Measurements from ENCODE around the gene RPL15.

RPL15 gene

DNA sequence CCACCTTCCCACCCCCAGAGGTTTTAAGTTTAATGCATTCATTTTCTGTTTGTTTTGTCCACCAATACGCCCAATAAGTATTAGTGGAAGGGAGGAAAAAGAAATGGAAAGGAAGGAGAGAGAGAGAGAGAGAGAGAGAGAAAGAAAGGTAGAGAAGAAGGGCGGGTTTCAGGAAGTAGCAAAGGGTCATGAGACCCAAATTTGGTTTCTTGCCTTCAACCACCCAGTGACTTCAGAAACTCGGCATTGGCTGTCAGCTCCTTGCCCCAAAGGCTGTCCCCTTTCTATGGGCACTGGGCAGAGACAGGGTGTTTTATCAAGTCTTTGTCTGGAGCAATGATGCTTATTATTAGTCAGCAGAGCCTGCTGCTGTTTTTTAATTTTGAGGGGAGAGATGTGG, 14.7 kb downstream of the RPL15 start:
- DNase-seq (ENCODE audit: low read depth in 2 of 2) = no peak

DNA sequence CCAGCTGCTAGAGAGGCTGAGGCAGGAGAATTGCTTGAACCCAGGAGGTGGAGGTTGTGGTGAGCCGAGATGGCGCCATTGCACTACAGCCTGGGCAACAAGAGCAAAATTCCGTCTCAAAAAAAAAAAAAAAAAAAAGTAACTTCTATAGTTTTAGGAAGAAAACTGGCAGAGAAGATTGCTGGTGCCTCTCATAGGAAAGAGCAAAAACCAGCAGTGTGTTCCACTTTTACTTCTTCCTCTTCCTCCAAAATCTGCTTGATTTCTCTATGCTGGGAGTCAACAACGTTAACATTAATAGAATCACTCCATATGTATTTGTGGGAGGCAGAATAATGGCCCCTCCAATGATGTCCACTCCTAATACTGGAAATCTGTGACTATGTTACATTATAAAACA, 15.6 kb downstream of the RPL15 start:
- no peak for DNase-seq (ENCODE audit: low read depth in 2 of 2)

DNA sequence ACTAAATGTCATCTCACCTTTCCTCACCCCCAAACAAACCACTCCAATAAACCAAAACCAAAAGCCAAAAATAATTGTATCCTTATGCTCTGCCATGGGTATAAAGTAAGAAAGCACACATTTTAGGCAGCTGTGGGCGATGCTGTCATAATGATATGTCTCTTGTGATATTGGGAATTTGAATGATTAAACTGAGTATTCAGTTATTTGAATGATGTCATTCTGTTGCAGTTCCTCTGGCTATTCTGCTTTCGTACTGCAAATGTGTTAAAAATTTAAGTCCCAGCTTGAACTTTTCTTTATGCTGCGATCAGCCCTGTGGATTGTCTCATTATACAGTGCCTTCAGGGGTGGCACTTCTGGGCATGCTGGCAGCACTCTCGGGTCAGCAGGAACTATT, 17.3 kb downstream of the RPL15 start:
- no peak for DNase-seq (ENCODE audit: low read depth in 2 of 2)

DNA sequence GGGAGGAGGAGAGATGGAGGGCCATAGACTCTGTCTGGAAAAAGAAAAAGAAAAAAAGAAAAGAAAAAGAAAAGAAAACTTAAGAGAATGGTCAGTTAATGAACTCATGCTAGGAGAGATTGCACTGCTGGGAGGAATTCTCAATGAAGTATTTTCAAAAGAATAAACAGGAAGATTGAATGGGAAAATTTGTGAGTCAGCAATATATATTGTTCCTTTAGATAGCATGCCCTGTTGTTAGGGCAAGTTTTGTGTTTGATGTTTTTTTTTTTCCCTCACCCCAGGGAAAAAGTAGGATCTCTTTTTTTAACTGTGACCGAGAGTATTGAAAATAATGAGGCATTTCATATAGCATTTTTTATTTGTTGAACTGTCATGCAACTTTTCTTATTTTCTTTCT, 20.4 kb downstream of the RPL15 start:
- no peak for DNase-seq (ENCODE audit: low read depth in 2 of 2)

DNA sequence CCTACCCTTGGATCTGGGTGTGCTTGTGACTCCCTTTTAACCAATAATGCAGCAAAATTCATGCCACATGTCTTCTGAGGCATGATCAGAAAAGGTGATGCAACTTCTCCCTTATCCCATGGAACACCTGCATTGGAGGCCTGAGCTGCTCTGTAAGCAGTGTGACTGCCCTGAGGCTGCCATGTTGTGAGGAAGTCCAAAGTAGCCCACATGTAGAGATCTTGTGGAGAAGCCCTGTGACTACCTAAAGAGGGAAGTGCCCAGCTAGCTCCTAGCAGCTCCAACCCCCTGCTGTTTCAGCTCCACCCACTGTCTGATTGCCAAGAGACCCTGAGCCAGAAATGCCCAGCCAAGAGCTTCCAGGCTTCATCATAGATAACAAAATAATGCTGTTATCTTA, 21.8 kb downstream of the RPL15 start:
- DNase-seq (ENCODE audit: low read depth in 2 of 2) = no peak

DNA sequence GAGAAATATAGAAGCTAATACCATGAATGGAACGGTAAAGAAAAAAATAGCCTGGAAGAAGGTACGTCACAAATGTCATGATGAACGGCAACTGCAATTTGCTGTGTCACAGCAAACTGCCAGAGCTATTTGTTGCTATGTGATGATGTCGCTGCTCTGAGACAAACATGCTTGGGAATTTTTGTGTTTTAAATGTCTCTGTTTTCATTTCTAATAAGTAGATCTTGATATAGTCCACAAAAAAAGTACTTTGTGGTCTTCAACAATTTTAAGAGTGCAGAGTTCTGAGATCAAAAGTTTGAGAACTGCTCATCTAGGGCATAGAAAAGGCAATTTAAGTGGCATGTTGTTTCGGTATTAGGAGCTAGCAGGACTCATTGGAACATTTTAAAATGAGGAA, 23.8 kb downstream of the RPL15 start:
- no peak for DNase-seq (ENCODE audit: low read depth in 2 of 2)

DNA sequence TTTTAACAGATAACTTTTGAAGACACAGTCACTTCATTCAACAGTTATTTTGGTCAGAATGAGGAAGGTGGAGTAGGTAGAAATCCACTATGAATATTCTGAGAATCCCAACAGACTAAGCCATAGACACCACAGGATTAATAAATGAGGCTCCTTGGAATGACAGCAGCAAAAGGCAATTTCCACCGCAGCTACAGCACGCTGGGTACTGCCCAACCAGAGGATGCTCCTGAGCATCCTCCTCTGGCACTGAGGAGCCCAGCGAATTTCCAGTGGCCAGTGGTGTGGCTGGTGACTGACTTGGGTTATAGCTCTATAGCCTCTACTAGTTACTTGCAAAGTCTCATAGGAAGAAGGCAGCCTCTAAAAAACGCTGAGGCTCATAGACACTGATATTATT, 24.5 kb downstream of the RPL15 start:
- no peak for DNase-seq (ENCODE audit: low read depth in 2 of 2)

DNA sequence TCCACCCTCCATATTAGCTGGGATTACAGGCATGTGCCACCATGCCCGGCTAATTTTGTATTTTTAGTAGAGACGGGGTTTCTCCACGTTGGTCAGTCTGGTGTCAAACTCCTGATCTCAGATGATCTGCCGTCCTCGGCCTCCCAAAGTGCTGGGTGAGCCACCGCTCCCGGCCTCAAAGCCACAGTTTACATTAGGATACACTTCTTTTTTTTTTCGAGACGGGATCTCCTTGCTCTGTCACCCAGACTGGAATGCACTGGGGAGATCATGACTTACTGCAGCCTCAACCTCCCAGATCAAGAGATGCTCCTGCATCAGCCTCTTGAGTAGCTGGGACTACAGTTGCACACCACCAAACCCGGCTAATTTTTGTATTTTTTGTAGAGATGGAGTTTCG, 25.6 kb downstream of the RPL15 start:
- no peak for DNase-seq (ENCODE audit: low read depth in 2 of 2)

DNA sequence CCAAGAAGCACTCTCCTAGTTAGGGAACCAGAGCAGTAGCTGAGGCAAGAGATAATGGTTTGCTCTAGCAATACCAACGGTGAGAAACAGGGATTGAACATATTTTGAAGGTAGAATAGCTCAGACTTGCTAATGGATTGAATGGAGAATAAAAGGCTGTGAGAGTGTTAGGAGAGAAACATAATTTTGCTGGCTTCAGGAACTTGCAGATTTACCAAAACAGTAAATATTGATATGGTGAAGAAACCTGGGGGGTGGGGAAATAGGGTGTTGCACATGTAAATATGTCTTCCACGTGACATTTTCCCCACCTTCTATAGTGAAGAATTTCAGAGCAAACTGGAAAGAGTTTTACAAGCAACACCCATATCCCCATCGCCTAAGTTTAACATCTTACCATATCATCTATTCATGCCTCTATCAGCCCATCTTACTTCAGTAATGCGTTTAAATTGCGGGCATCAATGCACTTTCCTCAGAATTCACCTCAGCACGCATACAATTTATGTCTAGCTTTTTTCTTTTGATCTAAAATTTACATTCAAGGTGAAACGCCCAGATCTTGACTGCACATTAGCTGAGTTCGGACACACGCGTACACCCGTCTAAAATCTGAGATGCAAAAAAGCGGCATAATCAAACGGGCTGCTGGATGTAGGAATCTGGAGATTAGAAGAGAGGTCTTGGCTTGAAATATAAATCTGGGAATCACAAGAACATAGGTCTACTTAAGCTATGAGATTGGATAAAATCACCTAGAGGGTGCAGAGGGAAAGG, 27.3 kb downstream of the RPL15 start:
- DNase-seq (ENCODE audit: low read depth in 2 of 2) = no peak

DNA sequence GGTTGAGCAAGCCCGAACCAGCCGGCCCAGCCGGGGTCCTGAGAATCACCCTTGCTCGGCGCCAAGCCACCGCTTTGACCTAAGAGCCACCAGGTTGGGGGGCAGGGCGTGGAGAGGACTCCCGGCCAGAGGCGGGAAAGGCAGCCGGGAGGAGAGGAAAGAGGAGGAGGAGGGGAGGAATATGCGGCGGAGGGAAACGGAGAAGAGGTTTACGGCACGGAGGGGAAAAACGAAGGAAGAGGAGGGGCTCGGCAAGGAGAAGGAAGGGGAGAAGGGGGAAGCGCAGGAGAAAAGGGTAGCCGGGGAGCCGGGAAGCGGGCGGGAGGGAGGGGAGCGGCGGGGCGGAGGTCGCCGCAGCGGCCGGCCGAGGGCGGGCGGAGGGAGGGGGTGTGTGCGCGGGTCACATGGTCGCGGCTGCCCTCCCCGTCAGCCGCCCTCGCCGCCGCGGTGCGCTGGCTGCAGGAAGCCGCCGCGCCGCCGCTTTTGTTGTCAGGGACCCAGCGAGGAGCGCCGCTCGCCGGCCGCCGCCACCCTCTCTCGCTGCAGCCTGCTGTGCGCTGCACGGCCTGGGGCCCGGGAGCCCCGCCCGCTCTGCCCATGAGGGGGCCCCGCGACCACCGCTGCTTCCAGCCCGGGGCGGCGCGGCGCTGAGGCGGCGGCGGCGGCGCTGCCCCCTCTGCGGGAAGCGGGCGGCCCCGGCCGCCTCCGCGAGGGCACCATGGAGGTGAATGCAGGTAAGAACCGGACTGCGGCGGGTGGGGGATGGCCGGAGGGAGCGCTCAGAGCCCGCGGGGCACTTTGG, 28.1 kb downstream of the RPL15 start, which contains the start of gene NR1D2:
Gene NR1D2, plus strand, starts transcription at position 426 of the 802 bp plus-strand sequence. Its CDS starts 293 bp downstream, at position 719.
- peak; percentile 55 for DNase-seq (ENCODE audit: low read depth in 2 of 2)

DNA sequence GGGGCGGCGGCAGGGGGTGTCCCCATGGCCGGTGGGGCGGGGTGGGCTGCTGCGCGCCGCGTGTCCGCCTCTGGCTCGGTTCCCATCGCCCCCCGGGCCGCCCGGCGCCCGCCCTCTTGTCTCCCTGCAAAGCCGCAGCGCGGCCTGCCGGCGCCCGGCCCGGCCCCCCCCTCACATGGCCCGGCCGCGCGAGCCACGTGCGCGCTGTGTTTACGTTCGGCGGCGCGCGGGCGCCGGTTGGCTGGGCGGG, 28.7 kb downstream of the RPL15 start:
- no peak for DNase-seq (ENCODE audit: low read depth in 2 of 2)

DNA sequence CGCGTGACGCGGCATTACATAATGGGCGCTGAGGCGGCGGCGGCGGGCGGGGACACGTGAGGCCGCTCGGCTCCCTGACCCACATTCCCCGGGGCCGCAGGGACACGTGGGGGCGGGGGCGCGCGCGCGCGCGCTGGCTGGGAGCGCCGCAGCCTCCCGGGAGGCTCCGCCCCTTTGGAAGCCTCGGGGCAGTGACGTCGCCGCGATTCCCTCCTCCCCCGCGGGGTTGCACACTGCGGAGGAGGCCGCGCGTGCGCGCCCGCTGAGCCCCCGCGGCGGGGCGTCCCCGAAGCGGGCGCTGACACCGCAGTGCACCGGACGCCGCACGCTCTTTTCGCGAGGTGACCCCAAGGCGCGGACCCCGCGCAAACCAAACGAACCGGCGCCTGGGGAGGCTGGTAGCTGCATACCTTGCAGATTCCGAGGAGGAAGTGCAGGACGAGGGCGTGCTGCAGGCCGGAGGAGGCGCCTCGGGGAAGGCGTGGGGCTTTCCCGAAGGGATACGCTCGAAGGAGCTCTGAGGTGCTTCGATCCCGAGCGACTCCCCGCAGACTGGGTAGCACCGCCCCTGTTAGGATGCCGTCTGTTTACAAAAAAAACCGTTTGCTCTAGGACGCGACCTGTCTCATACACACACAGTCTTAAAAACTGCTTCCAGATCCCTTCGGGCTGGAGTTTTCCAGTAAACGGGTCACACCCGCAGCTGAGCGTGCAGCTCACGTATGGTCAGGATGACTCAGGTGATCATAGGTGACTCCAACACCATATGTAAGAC, 29.2 kb downstream of the RPL15 start:
- DNase-seq (ENCODE audit: low read depth in 2 of 2) = peak; percentile 95 to 97

DNA sequence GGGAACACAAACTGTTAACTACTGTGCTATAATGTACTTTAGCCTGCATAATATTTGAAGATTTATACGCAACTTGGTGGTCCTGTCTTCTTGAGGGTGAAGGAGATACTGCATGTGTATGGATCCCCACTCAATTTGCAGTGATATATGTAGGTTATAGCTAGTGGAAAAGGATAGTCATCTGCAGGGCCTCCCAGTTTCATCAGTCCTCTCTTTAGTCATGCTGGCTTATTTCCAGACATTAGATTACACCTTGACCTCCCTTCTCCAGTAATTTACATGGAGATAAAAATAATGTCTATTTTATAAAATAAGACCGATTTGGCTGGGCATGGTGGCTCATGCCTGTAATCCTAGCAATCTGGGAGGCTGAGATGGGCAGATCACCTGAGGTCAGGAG, 31.8 kb downstream of the RPL15 start:
- no peak for DNase-seq (ENCODE audit: low read depth in 2 of 2)

DNA sequence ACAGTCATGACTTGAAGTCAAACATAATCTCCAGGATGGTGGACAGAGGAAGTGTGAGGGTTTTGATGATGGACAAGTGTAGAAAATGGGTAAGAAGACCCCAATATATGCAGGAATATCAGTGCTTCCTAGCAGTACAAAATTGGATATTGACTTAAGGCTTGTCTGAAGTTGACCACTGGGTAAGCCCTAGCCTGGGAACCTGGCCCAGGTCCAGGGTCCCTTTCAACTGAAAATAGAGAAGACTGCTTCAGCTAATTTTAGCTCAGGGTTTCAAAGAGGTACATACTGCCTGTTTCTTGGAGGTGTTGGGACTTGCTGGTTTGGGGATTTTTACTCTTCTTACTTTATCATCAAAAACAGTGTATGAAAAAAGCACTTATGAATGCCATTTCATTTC, 32.9 kb downstream of the RPL15 start:
- no peak for DNase-seq (ENCODE audit: low read depth in 2 of 2)

DNA sequence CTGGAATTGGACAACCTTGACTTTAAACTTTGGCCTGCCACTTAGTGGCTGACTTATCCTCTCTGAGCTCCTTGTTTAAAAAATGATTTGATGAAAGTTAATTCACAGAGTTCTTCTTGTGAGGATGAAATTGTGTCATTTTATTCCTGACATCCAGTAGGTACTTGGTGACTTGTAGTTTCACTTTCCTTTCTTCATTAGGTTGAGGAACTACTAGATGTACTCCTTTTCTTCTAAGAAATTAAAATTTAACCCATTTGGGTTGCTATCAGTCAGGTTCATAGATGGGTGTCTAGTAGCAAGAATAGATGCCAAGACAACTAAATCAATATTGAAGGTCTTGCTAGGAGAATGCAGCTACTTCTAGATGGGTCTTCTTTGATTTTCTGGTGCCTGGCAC, 33.4 kb downstream of the RPL15 start:
- no peak for DNase-seq (ENCODE audit: low read depth in 2 of 2)

DNA sequence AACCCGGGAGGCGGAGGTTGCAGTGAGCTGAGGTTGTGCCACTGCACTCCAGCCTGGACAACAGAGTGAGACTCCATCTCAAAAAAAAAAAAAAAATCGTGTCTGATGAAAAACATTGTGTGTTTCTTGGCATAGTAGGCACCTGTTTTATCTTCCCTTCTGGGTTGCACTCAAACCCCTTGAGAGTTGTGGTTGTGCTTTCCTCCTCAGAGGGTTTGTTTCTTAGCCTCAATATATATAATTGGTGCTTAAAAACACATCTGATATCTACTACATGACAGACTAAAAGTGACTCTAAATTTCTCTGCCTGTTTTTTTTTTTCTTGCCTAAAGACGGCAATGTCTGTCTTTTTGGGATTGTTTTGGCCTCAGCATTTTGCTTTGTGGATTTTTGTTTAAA, 35.7 kb downstream of the RPL15 start:
- DNase-seq (ENCODE audit: low read depth in 2 of 2) = no peak

DNA sequence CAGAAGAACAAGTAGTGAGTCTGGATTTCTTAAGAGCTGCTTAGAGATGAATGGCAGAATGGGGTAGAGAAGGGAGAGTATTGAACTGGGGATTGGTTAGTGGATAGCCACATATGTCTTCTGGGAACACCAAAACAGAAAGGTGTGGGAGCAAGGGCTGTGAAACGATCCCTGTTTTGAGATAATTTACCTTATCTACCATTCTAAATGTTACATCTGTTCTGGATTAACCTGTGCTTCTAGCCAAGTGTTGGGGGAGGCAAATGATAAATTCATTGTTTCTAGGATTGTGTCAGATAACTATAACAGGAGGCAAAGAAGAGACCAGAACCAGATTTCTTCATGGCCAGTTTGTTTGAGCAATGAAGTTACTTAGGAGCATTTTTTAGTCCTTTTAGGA, 36.6 kb downstream of the RPL15 start:
- no peak for DNase-seq (ENCODE audit: low read depth in 2 of 2)

DNA sequence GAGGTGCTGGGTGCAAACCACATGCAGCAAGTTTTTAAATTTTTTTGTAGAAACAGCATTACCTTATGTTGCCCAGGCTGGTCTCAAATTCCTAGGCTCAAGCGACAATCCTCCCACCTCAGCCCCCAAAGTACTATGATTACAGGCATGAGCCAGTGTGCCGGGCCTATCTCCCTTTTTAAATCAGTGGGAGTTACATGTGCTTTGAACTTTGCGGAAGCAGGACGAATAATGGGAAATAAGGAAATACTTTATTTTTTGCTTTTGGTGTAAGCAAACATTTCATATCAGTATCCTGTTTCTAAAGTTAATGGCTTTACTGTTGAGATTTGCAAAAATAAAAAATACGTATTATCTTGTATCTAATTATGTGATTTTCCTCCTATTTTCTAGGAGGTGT, 37.2 kb downstream of the RPL15 start:
- DNase-seq (ENCODE audit: low read depth in 2 of 2) = no peak

DNA sequence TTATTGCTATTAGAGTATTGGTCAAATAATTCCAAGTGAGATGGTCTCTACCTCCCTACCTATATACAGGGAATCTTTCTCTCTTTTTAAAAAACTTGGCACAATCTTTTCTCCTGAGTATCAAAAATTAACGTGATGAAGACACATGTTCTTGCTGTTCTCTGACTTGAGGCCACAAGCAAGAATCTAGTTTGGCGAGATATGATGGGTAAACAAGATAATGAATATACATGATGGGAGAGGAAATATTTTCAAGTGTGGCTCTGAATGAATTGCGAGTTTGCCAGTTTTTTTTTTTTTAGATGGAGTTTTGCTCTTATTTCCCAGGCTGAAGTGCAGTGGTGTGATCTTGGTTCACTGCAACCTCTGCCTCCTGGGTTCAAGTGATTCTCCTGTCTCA, 39.8 kb downstream of the RPL15 start:
- DNase-seq (ENCODE audit: low read depth in 2 of 2) = no peak

DNA sequence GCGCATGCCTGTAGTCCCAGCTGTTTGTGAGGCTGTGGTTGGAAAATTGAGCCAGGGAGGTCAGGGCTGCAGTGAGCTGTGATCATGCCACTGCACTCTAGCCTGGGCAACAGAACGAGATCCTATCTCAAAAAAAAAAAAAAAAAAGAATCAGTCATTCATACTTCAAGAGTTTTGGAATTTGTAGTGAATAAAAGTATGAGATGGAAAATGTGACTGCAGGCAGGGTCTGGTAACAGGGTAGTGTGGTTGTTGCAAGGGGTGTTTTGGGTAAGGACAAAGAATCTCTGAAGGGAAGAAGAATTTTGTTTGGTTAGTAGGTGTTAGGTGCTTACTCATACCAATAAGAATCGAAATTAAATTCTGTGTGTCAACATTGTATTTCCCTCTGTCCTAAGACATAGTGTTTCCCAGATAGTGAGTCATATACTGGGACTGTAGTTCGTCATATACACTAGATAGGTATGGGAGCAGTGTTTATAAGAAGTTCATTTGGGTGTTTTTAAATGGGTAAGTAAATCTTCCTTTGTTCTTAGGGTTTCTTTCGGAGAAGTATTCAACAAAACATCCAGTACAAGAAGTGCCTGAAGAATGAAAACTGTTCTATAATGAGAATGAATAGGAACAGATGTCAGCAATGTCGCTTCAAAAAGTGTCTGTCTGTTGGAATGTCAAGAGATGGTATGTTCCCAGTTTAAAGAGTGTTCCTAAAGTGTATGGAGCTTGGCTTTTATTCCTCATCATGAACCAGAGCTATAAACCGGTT, 42.4 kb downstream of the RPL15 start:
- no peak for DNase-seq (ENCODE audit: low read depth in 2 of 2)

DNA sequence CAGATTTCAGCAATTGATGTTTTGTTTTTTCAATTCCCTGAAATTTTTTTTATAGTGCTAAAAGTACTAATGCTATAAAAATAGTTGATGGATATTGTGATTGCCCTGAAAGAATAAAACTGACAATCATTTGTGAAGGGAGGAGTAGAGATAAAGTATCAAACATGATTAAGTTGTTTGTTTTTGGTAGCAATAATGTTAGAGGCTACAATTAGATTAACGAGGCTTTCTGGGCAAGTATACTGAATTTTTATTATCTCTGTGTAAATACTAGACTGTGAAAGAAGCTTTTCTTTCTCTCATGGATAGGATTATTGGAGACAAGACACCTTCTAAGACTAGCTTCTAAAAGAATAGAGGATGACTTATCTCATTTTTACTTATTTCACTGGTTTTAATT, 43.7 kb downstream of the RPL15 start:
- DNase-seq (ENCODE audit: low read depth in 2 of 2) = no peak

DNA sequence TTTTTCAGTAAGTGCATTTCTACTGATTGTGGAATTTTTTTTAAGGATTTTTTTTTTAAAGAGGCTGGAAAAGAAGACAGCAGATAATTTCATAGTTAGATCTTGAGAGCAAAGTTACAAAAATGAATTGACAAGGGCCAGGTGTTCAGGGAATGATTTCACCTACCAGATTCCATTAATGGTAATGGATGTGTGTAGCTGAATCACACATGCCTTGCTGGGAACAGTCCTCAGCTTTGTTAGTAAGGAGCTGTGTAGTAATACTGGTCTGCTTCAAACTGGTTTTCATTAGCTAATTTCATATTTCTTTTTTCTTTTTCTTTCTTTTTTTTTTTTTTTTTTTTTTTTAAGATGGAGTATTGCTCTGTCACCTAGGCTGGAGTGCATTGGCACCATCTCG, 44.1 kb downstream of the RPL15 start:
- no peak for DNase-seq (ENCODE audit: low read depth in 2 of 2)

Measured in activated CD4-positive, alpha-beta T cell treated with anti-CD3 and anti-CD28 coated beads for 24 hours (primary cell).